ENCODE results near the gene CAMKMT. TPM values are rescaled to one million over a fixed set of nuclear protein-coding genes. Genes with fewer than 3 reads are reported as not detected.

CAMKMT gene
- total RNA-seq (2014; rRNA removed; shearing (Covaris generic)): 2.5 and 5.4 TPM in 2 replicates

GRCh38 chr2:44361330-44362206 lies at the start of gene CAMKMT, which contains the start of gene PREPL:
CAMKMT (plus strand) TSS chr2:44361947.
PREPL (minus strand) TSS chr2:44361494; CDS start chr2:44346342, 15,152 bp downstream.

Other genes starting within 250 kb of the CAMKMT start
- gene PPM1B, start 193.1 kb upstream of the CAMKMT start, total RNA-seq (2014; rRNA removed; shearing (Covaris generic)): 16.9 and 17.8 TPM in 2 replicates
- not detected in 2 replicates for gene SLC3A1, start 86.5 kb upstream of the CAMKMT start, total RNA-seq (2014; rRNA removed; shearing (Covaris generic))
- gene PREPL, start 453 bp upstream of the CAMKMT start, total RNA-seq (2014; rRNA removed; shearing (Covaris generic)): 33.8 and 36.6 TPM in 2 replicates